GM18502 (cell line): Measurements from ENCODE around the gene WDR86.

Source experiments
- ATAC-seq: cut with Tn5 transposase; IDR thresholded peaks from one replicate; pipeline ENCODE4 v1.9.1; 2021; ENCODE audit warnings: mild to moderate bottlenecking; ENCODE audit not compliant: unreplicated experiment, poor library complexity

The WDR86 gene

GRCh38 chr7:151428378-151429236 is 18.8 kb upstream of the WDR86 start:
- no peak for ATAC-seq

GRCh38 chr7:151427705-151428377 is 18.0 kb upstream of the WDR86 start:
- no peak for ATAC-seq

- no peak for ATAC-seq
Measured at GRCh38 chr7:151426904-151427704, 17.3 kb upstream of the WDR86 start.

GRCh38 chr7:151426441-151426903 is 16.6 kb upstream of the WDR86 start:
- no peak for ATAC-seq

GRCh38 chr7:151425670-151426440 is 16.0 kb upstream of the WDR86 start:
- ATAC-seq: no peak

GRCh38 chr7:151424799-151425198 is 15.0 kb upstream of the WDR86 start:
- no peak for ATAC-seq

GRCh38 chr7:151423936-151424335 is 14.1 kb upstream of the WDR86 start:
- no peak for ATAC-seq

GRCh38 chr7:151423226-151423625 is 13.4 kb upstream of the WDR86 start:
- ATAC-seq: no peak

- ATAC-seq: no peak
Measured at GRCh38 chr7:151422212-151422611, 12.4 kb upstream of the WDR86 start.

GRCh38 chr7:151420144-151420543 is 10.3 kb upstream of the WDR86 start:
- ATAC-seq: no peak

- ATAC-seq: no peak
Measured at GRCh38 chr7:151416941-151417315, 7.1 kb upstream of the WDR86 start.

- ATAC-seq: no peak
Measured at GRCh38 chr7:151416112-151416940, 6.5 kb upstream of the WDR86 start.

GRCh38 chr7:151415375-151416105 is 5.7 kb upstream of the WDR86 start:
- no peak for ATAC-seq

- no peak for ATAC-seq
Measured at GRCh38 chr7:151413241-151413640, 3.4 kb upstream of the WDR86 start.

GRCh38 chr7:151412318-151412717 is 2.5 kb upstream of the WDR86 start:
- ATAC-seq: no peak

GRCh38 chr7:151411551-151411950 is 1.7 kb upstream of the WDR86 start:
- no peak for ATAC-seq

GRCh38 chr7:151410405-151411390 is 860 bp upstream of the WDR86 start:
- ATAC-seq: no peak
